RPMI7951 (cell line): ENCODE results near the gene PIH1D2. TPM values are rescaled to one million over a fixed set of nuclear protein-coding genes. Genes with fewer than 3 reads are reported as not detected.
"Not testable (repeated sequence)": the region's sequence is repeated elsewhere in the genome, so short reads cannot be mapped to it uniquely, and the experiment has no call there.

Source experiments
- DNase-seq: peaks from one replicate; pipeline ENCODE4 v3.0.0-alpha.2; 2012; ENCODE audit warnings: low read depth
- total RNA-seq: library from RNA; depleted of rRNA; stranded (reverse); fragments of >200 nt; shearing (Covaris generic); gene quantifications from 2 replicates; pipeline ENCODE4 v1.2.3, GENCODE V29; 2014

Gene PIH1D2
- total RNA-seq, 1 experiment from 2014 or later = 5.9 TPM

GRCh38 chr11:112057170-112057569, 16.6 kb downstream of the PIH1D2 start:
- DNase-seq = no peak

DNA sequence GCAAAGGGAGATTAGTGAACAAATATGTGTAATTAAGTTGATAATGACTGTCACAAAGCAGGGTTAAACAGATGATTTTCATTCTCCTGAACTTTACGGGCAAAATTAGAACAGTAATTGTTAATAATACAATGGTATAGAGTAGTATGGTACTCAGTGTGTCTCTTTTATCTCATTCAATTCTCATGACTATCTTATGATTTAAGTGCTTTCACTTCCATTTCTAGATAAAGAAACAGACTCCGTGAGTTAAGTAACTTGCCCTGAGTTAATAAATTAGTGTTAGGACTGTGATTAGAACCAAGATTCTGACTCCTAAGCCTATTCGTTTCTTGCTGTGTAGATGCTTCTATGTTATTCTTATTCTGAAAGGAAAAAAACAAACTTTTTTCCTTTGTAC, 22.0 kb downstream of the PIH1D2 start:
- DNase-seq = no peak

GRCh38 chr11:112050721-112051120, 23.1 kb downstream of the PIH1D2 start:
- no peak for DNase-seq

GRCh38 chr11:112049777-112050176, 24.0 kb downstream of the PIH1D2 start:
- DNase-seq = no peak

GRCh38 chr11:112048256-112048655, 25.6 kb downstream of the PIH1D2 start:
- DNase-seq = not testable (repeated sequence)

GRCh38 chr11:112046647-112047046, 27.2 kb downstream of the PIH1D2 start:
- not testable (repeated sequence) for DNase-seq

DNA sequence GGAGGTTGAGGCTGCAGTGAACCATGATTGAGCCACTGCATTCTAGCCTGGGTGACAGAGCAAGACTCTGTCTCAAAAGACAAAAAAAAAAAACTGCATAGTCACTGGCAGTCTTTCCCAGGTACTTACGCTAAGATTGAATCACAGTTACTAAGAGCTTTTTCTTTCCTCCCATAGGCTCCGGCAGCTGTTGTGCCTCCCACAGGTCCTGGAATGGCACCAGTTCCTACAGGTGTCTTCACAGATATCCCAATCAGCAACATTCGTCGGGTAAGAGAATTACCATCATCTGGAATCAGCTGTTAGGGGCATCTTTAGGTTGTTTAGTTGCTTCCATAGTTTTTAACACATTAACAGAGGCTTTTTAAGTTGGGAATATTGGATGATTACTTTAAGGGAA, 28.9 kb downstream of the PIH1D2 start:
- no peak for DNase-seq

GRCh38 chr11:112042961-112043304, 30.9 kb downstream of the PIH1D2 start:
- no peak for DNase-seq

DNA sequence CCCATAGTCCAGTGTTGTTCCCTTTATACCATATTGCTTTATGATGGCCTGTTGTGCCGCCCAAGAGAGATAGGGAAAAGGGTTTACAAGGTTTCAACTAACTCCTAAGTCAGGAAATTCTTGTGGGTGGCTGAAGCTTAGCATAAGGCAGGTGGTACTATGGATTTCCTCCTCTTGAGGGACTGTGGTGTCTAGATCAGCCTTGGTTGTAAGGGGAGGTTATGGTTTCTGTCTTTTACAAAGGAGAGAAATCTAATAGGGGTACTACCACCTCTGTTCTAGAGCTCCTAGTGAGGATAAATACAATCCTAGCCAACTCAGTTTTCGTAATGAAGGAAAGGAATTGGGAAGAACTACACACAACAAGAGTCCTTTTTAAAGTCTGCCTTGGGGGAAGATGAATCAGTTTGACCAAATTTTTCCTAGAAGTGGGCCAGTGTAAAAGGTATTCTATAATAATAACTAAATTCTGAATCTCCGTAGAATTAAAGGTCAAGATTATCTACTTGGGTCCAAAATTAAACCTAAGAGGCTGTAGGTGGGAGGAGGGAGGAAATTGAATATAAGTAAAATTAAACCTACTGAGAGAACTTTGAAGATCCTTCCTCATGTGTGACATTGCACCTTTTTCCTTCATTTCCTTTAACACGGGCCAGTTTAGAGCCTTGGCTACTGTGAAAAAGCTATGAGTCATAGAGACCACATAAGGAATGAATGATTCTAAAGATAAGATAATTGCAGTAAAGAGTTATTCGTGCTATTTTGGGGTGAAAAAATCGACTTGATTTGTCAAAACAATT, 31.5 kb downstream of the PIH1D2 start:
- DNase-seq = peak; percentile 79

- DNase-seq = no peak
Observed at GRCh38 chr11:112037527-112037926, 36.3 kb downstream of the PIH1D2 start.

DNA sequence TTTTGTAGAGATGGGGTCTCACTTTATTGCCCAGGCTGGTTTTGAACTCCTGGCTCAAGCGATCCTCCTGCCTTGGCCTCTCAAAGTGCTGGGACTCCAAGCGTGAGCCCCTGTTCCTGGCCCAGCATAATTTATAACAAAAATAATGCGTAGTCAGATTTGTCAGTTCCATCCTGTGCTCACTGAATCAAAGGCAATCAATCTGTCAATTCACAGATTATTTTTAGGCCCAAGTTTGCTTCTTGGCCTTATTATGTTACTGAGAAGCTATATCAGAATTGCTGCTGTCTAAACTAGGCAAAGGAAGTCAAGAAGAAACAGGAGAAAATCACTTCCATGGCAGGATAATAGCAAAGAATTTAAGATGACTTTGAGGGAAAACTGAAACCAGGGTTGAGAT, 39.9 kb downstream of the PIH1D2 start:
- DNase-seq = no peak

DNA sequence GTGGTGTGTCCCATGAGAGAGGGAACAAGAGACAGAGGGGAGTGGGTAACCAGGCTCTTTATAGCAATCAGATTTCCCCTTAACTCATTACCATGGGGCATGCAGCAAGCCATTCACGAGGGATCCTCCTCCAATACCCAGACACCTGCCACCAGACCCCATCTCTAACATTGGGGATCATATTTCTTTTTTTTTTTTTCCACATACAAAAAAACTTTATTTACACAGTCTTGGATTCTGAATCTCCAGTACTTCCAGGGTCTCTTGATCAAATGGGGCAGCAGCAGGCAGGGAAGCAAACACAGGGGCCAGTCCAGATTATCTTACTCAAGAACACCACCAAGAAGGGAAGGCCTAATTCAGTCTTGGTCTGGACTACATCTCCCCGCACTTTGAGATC, 44.4 kb downstream of the PIH1D2 start:
- no peak for DNase-seq

GRCh38 chr11:112026784-112027410, 46.9 kb downstream of the PIH1D2 start:
- DNase-seq = not testable (repeated sequence)

DNA sequence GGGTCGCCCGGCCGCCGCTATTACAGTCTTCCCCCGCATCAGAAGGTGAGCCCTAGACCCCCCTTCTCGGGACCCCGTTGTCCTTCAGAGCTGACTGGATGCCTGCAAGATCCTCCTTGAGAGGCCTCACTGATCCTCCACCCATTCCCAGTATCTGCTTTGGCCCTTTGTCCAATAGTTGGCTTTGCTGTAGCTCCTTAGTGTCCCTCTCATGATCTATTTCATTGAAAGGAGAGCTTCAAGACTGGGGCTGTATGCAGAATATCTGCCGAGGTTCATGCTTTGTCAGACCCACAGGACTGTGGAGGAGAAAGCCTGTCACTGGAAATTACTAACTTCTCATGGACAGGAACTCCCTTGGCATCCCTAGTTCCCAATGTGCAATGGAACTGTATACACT, 48.1 kb downstream of the PIH1D2 start:
- DNase-seq = peak; percentile 25

- peak; percentile 83 for DNase-seq
Observed at GRCh38 chr11:112024773-112025678, 48.8 kb downstream of the PIH1D2 start, which contains the start of gene DLAT. Gene DLAT (plus strand): TSS chr11:112025408. CDS start chr11:112025473, 65 bp downstream.

GRCh38 chr11:112024178-112024772, 49.5 kb downstream of the PIH1D2 start:
- no peak for DNase-seq

- no peak for DNase-seq
Observed at GRCh38 chr11:112023104-112023503, 50.7 kb downstream of the PIH1D2 start.

DNA sequence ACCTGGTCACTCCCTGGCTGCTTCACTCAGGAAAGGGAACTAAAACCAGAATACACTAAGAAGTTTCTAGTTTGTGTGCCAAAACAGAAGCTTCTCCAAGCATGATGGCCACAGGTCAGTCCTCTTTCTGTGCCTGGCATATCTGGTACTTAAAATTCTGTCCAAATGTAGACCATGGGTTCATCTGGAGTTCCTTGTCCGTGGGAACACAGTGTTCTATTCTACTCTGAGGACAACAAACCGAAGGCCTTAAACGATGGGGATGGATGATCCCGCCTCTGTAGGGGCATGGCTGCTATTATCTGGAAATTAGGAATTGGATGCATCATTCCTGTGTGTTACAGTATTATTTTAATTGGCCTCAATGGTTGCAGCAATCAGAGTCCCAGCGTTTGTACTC, 54.8 kb downstream of the PIH1D2 start:
- DNase-seq = no peak
